ENCODE data around the gene ADGRA3. TPM values are rescaled to one million over a fixed set of nuclear protein-coding genes. Genes with fewer than 3 reads are reported as not detected.
"Not testable (repeated sequence)": the region's sequence is repeated elsewhere in the genome, so short reads cannot be mapped to it uniquely, and the experiment has no call there.

ADGRA3 gene
- polyA plus RNA-seq, 1 donor, result 62.1 TPM

- DNase-seq, result no peak
Measured at GRCh38 chr4:22440999-22441398, 74.9 kb downstream of the ADGRA3 start.

GRCh38 chr4:22439947-22440346, 75.9 kb downstream of the ADGRA3 start:
- DNase-seq, result no peak

GRCh38 chr4:22435652-22436051, 80.2 kb downstream of the ADGRA3 start:
- DNase-seq, result no peak

- DNase-seq, result peak; percentile 35
Measured at GRCh38 chr4:22434895-22435294, 81.0 kb downstream of the ADGRA3 start.

DNA sequence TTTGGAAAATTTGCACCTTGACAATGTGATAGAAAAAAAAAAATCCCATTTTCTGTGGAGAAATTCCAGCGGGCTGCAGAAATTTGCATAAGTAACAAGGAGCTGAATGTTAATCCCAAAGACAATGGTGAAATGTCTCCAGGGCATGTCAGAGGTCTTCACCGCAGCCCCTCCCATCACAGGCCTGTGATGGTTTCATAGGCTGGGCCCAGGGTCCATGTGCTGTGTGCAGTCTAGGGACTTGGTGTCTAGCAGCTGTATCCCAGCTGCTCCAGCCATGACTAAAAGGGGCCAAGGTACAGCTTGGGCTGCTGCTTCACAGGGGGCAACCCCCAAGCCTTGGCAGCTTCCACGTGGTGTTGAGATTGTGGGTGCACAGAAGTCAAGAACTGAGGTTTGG, 85.2 kb downstream of the ADGRA3 start:
- no peak for DNase-seq

GRCh38 chr4:22428441-22428840, 87.4 kb downstream of the ADGRA3 start:
- DNase-seq, result no peak

GRCh38 chr4:22427675-22428074, 88.2 kb downstream of the ADGRA3 start:
- DNase-seq, result no peak

DNA sequence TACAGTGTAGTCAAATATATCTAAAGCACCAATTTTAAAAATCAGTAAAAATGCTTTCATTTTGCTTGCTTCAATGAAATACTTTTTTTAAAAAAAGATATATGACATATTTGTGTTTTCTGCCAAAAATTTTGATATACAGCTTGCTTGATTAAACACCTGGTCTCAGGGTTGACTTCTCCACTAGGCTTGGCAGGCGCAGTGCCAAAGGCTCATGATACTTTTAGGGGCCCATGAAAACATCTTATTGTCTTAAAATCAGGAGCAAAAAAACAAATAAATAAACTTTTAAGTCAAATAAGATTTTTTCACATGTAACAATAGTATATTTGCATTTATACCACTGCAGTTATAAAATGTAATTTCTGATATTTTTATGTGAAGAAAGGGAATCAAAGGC, 95.6 kb downstream of the ADGRA3 start:
- no peak for DNase-seq

- no peak for DNase-seq
Measured at GRCh38 chr4:22417408-22417807, 98.5 kb downstream of the ADGRA3 start.

GRCh38 chr4:22416403-22416802, 99.5 kb downstream of the ADGRA3 start:
- DNase-seq, result no peak

DNA sequence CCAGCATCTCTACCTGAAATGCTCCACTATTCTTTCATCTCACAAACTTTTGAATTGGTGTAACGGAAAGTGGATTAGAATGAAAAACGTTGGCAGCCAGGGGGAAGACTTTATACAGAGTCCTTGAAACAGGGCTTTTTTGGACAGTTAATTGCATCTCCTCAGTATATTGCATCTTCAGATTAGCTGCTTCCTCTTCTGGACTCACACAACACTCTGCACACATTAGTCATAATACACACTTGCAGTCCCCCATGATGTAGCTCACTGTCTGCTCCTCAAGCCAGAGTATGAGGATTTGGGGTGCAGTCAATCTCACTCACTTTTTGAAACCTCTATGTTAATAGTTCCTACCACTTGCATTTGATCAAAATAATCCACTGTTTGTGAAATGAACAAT, 101.0 kb downstream of the ADGRA3 start:
- DNase-seq, result no peak

- no peak for DNase-seq
Measured at GRCh38 chr4:22413471-22413870, 102.4 kb downstream of the ADGRA3 start.

GRCh38 chr4:22412013-22412412, 103.9 kb downstream of the ADGRA3 start:
- DNase-seq, result no peak

GRCh38 chr4:22410645-22411247, 105.1 kb downstream of the ADGRA3 start:
- DNase-seq, result peak; percentile 12

- DNase-seq, result no peak
Measured at GRCh38 chr4:22408474-22408873, 107.4 kb downstream of the ADGRA3 start.

DNA sequence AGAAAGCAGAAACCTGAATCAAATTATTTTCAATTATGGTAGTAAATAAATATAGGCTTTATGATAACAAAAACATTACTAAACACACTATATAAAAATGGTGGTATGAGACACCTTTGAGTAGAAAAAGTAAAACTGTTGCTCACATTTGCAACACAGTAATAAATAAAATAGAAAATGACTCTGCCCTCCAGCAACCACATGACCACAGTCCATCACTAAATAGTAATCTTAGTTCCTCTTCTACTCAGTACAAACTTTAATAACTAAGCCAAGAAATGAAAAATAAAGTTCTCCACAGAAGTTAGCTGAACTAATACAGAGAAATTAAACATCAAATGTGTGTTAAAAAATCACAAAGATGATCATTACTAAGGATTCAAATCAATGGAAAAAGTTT, 108.5 kb downstream of the ADGRA3 start:
- no peak for DNase-seq

DNA sequence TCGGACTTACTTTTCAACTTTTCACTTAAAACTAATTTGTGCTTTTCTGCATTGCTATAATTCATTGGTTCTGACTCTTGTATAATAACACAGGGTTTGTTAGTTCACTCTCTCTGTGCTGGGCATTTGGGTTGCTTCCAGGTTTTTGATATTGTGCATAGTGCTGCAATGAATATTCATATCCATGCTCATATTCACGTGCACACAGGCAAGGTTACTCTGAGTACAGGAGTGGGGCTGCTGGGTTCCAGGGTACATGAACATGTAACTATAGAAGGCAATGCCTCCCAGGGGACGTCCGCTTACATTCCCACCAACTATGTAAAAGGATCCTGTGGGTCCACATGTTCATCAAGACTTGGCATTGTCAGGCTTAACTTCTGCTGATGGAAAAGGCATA, 117.2 kb downstream of the ADGRA3 start:
- no peak for DNase-seq

- DNase-seq, result no peak
Measured at GRCh38 chr4:22391551-22391950, 124.3 kb downstream of the ADGRA3 start.

DNA sequence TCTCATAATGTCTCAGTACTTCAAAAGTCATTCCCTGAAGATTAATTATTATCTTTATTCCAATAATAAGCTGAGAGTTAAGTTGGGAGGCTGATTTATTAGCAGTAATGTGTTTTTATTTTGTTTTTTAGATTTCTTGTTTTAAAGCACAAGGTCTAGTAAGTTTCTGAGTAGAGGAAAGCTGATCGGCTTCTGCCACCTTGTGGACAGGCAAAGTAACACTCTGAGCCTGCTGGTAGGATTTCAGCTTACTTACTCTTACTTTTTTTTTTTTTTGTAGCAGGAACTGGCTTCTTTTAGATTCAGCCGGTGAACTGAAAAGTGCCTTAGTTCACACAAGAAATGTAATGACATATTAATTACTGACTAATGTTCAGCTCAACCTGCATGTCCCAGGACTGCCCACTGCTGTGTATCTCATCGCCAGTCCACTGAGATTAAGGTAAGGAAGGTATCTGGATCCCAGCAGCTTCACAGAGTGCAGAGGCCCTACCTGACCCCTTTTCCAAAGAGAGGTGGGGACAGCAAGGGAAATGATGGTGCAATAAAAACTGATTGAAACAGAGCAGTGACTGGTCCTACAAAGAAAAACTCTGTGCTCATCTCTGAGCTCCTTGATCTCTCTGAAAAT, 126.5 kb downstream of the ADGRA3 start:
- peak; percentile 67 for DNase-seq

DNA sequence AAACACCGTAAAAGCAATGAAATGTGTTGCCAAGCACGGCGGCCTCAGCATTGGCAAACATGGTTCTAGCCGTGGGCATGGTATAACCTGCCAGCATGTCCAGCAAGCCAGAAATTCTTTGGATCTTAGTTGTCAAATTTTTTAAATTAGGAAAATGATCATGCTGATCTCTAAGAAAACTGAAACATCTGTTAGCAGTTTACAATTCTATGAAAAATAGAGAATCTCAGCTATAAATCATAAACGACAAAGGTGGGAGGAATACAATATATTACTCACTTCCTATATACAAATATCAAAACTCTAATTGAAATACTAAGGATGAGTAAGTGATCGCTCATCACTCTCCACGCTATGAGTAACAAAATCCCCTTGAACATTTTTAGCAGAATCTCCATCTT, 130.3 kb downstream of the ADGRA3 start:
- no peak for DNase-seq

- no peak for DNase-seq
Measured at GRCh38 chr4:22384154-22384553, 131.7 kb downstream of the ADGRA3 start.

GRCh38 chr4:22382216-22382615, 133.7 kb downstream of the ADGRA3 start:
- not testable (repeated sequence) for DNase-seq

GRCh38 chr4:22372986-22373385, 142.9 kb downstream of the ADGRA3 start:
- DNase-seq, result no peak

DNA sequence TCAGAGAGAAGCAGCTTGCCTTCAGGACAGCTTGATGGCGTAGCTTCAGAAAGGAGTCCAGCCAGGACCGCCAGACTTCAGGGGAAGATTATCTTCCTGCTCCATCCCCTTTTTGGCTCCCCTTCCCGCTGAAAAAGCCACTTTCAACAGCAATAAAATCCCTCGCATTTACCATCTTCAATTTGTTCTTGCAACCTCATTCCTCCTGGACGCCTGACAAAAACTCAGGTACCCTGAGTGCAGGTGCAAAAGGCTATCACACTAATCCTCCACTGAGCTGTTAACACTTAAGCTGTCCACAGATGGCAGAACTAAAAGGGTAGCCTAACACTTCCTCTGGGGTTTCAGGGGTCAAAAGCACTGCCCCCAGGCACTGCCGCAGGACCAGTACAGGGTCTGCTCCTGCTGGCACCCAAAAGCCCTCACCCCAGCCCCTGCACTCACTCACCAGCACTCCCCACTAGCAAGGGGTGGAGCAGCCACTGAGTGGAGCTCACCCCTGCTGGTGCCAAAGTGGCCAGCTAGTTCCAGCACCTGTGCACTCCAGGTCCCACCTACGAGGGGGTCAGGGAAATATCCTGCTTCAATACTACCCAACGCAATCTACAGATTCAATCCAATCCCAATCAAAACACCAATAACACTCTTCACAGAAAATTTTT, 145.8 kb downstream of the ADGRA3 start:
- DNase-seq, result no peak
